Testis (tissue), 2 donors: Measurements from ENCODE around the gene KLHDC8A.

Experiments
- POLR2A ChIP-seq: fragments of 450-650 bp; IDR thresholded peaks from one replicate; pipeline ENCODE4 v1.6.1; 2017; ENCODE audit warnings: antibody characterized with exemption, mild to moderate bottlenecking, moderate library complexity
- TF ChIP-seq, protein P1 (sequence below), 3 experiments: fragments of 450-650 bp in 2 of 3; fragments of 200-600 bp in 1 of 3; sonication (generic) in 1 of 3; IDR thresholded peaks; one replicate each; pipeline ENCODE4 v1.5.1; 2016 to 2019; ENCODE audit warnings: antibody characterized with exemption in 3 of 3, mild to moderate bottlenecking in 2 of 3, moderate library complexity in 1 of 3

GRCh38 chr1:205298191-205298994 lies 58.3 kb downstream of the KLHDC8A start:
- TF ChIP-seq, protein P1, sequence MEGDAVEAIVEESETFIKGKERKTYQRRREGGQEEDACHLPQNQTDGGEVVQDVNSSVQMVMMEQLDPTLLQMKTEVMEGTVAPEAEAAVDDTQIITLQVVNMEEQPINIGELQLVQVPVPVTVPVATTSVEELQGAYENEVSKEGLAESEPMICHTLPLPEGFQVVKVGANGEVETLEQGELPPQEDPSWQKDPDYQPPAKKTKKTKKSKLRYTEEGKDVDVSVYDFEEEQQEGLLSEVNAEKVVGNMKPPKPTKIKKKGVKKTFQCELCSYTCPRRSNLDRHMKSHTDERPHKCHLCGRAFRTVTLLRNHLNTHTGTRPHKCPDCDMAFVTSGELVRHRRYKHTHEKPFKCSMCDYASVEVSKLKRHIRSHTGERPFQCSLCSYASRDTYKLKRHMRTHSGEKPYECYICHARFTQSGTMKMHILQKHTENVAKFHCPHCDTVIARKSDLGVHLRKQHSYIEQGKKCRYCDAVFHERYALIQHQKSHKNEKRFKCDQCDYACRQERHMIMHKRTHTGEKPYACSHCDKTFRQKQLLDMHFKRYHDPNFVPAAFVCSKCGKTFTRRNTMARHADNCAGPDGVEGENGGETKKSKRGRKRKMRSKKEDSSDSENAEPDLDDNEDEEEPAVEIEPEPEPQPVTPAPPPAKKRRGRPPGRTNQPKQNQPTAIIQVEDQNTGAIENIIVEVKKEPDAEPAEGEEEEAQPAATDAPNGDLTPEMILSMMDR (IDR thresholded peaks at IDR 0.05), result no peak
- no peak for TF ChIP-seq POLR2A
